OCI-LY3 (cell line): ENCODE measurements around the gene DRC3.

ENCODE experiments used
- H2AFZ ChIP-seq: fragments of 200-600, 300-600 bp; shearing (Covaris generic); 2 replicates; pipeline ENCODE4 v1.6.0; 2014; ENCODE audit warnings: antibody characterized with exemption, low read depth, low read length
- H3K27ac ChIP-seq: fragments of 200-600, 300-600 bp; sonication (generic); 2 replicates; pipeline ENCODE4 v1.5.1; 2014; ENCODE audit warnings: mild to moderate bottlenecking, low read length, moderate library complexity, mixed read lengths
- H3K27me3 ChIP-seq: fragments of 200-600, 300-600 bp; sonication (generic); 2 replicates; pipeline ENCODE4 v1.6.1; 2014; ENCODE audit warnings: low read depth, low read length, mixed read lengths
- H3K36me3 ChIP-seq: fragments of 200-600, 300-600 bp; sonication (generic); replicated peaks from 2 replicates; pipeline ENCODE3; 2014; ENCODE audit warnings: low read depth, low read length, mixed read lengths
- H3K4me1 ChIP-seq: fragments of 300-600, 200-600 bp; sonication (generic); 2 replicates; pipeline ENCODE4 v1.6.1; 2014; ENCODE audit warnings: low read length, mixed read lengths
- H3K4me2 ChIP-seq: fragments of 200-600, 300-600 bp; sonication (generic); 2 replicates; pipeline ENCODE4 v1.6.1; 2014; ENCODE audit warnings: low read length, mixed read lengths
- H3K4me3 ChIP-seq: fragments of 300-600, 200-600 bp; sonication (generic); 2 replicates; pipeline ENCODE4 v1.5.1; 2014; ENCODE audit warnings: antibody characterized with exemption, mild to moderate bottlenecking, low read length, moderate library complexity
- H3K79me2 ChIP-seq: fragments of 300-600, 200-600 bp; shearing (Covaris generic); 2 replicates; pipeline ENCODE4 v1.6.1; 2014; ENCODE audit warnings: mild to moderate bottlenecking, low read length, mixed read lengths
- H3K9ac ChIP-seq: fragments of 300-600, 200-600 bp; shearing (Covaris generic); 2 replicates; pipeline ENCODE4 v1.6.0; 2014; ENCODE audit warnings: mild to moderate bottlenecking, low read length, moderate library complexity
- H3K9me3 ChIP-seq: fragments of 200-600, 300-600 bp; shearing (Covaris generic); 2 replicates; pipeline ENCODE4 v1.6.1; 2014; ENCODE audit warnings: low read length, mixed read lengths; ENCODE audit not compliant: insufficient read depth
- H4K20me1 ChIP-seq: fragments of 200-600, 300-600 bp; sonication (generic); 2 replicates; pipeline ENCODE4 v1.6.1; 2016; ENCODE audit warnings: low read length, mixed read lengths; ENCODE audit not compliant: insufficient read depth
- CTCF ChIP-seq: fragments of 200-600, 300-600 bp; sonication (generic); IDR thresholded peaks from 2 replicates; pipeline ENCODE4 v1.5.1; 2014; ENCODE audit warnings: antibody characterized with exemption, low read length, low read depth
- EZH2phosphoT487 ChIP-seq: fragments of 200-600 bp; shearing (Covaris generic); IDR thresholded peaks from 2 replicates; pipeline ENCODE4 v1.6.1; 2018; ENCODE audit warnings: antibody characterized with exemption, mixed run types, low read depth

Gene DRC3

GRCh38 chr17:17944242-17944641 is 28.4 kb upstream of the DRC3 start:
- TF ChIP-seq CTCF (no peak), EZH2phosphoT487 (no peak)

GRCh38 chr17:17944743-17945142 is 27.9 kb upstream of the DRC3 start:
- Histone ChIP-seq H3K79me2 (no peaks in the 10 kb centered on the region), H3K4me3 (no peak overlapping the region)

More at GRCh38 chr17:17944242-17944641, 28.4 kb upstream of the DRC3 start:
- Histone ChIP-seq H3K4me1 (no peaks in the 10 kb centered on the region), H3K9ac (no peak overlapping the region), H3K79me2 (no peaks in the 10 kb centered on the region), H3K4me3 (no peak overlapping the region), H3K27ac (no peak overlapping the region), H3K27me3 (no peaks in the 10 kb centered on the region), H3K9me3 (no peaks in the 10 kb centered on the region), H4K20me1 (no peaks in the 10 kb centered on the region), H3K36me3 (no peaks in the 10 kb centered on the region), H3K4me2 (no peak overlapping the region), H2AFZ (no peak overlapping the region)

GRCh38 chr17:17946093-17946492 is 26.6 kb upstream of the DRC3 start:
- no peaks in the 10 kb centered on the region for H3K36me3 ChIP-seq
- no peaks in the 10 kb centered on the region for H3K4me1 ChIP-seq
- H3K4me2 ChIP-seq: no peak overlapping the region
- no peak overlapping the region for H3K27ac ChIP-seq
- TF ChIP-seq CTCF (no peak), EZH2phosphoT487 (no peak)
- H3K79me2 ChIP-seq: no peaks in the 10 kb centered on the region
- no peak overlapping the region for H3K9ac ChIP-seq
- H3K4me3 ChIP-seq: no peak overlapping the region
- no peaks in the 10 kb centered on the region for H3K27me3 ChIP-seq
- no peaks in the 10 kb centered on the region for H3K9me3 ChIP-seq
- H2AFZ ChIP-seq: no peak overlapping the region
- no peaks in the 10 kb centered on the region for H4K20me1 ChIP-seq

More at GRCh38 chr17:17944743-17945142, 27.9 kb upstream of the DRC3 start:
- Histone ChIP-seq H3K4me1 (no peaks in the 10 kb centered on the region), H3K27me3 (no peaks in the 10 kb centered on the region), H3K27ac (no peak overlapping the region), H3K9me3 (no peaks in the 10 kb centered on the region), H3K36me3 (no peaks in the 10 kb centered on the region), H3K4me2 (no peak overlapping the region), H2AFZ (no peak overlapping the region), H4K20me1 (no peaks in the 10 kb centered on the region), H3K9ac (no peak overlapping the region)
- TF ChIP-seq CTCF (no peak), EZH2phosphoT487 (no peak)

- H4K20me1 ChIP-seq: no peaks in the 10 kb centered on the region
- no peak overlapping the region for H3K27ac ChIP-seq
- no peak overlapping the region for H3K4me3 ChIP-seq
- no peaks in the 10 kb centered on the region for H3K9me3 ChIP-seq
- no peaks in the 10 kb centered on the region for H3K27me3 ChIP-seq
- H3K4me1 ChIP-seq: no peaks in the 10 kb centered on the region
- H3K79me2 ChIP-seq: no peaks in the 10 kb centered on the region
- no peak overlapping the region for H3K9ac ChIP-seq
- no peak for TF ChIP-seq CTCF
- no peak for TF ChIP-seq EZH2phosphoT487
- H3K4me2 ChIP-seq: no peak overlapping the region
- no peak overlapping the region for H2AFZ ChIP-seq
- H3K36me3 ChIP-seq: no peaks in the 10 kb centered on the region
Observed at GRCh38 chr17:17947309-17947708, 25.4 kb upstream of the DRC3 start.
